CD14-positive monocyte (primary cell): Measurements from ENCODE around the gene ABCC12. TPM values are rescaled to one million over a fixed set of nuclear protein-coding genes. Genes with fewer than 3 reads are reported as not detected.

Experiments used
- DNase-seq, 3 donors: peaks; one replicate each; pipeline ENCODE4 v3.0.0-alpha.2; 2011 to 2022
- H2AFZ ChIP-seq: 2 replicates; pipeline ENCODE4 v1.6.0; 2012; ENCODE audit warnings: mild to moderate bottlenecking, low read depth, low read length, inconsistent platforms; ENCODE audit not compliant: insufficient read depth, poor library complexity, severe bottlenecking
- H3K27ac ChIP-seq, 2 donors: 1 replicate in 1 of 2; 2 replicates in 1 of 2; pipeline ENCODE4 v1.5.1; 2012 to 2013; ENCODE audit warnings: low read length in 2 of 2, control low read depth in 1 of 2, inconsistent platforms in 1 of 2, low read depth in 1 of 2, mild to moderate bottlenecking in 1 of 2
- H3K27me3 ChIP-seq, 2 donors: one replicate each; pipeline versions ENCODE4 v1.6.0 to v1.6.1; 2011 to 2013; ENCODE audit warnings: low read length in 2 of 2; ENCODE audit not compliant: control insufficient read depth in 2 of 2, insufficient read depth in 2 of 2
- H3K36me3 ChIP-seq, 2 donors: replicated peaks in 1 of 2; 1 replicate in 1 of 2; 2 replicates in 1 of 2; pipeline versions ENCODE4 v1.5.1 to v1.6.1; 2012 to 2013; ENCODE audit warnings: low read length in 2 of 2, control low read depth in 1 of 2, inconsistent platforms in 1 of 2, mild to moderate bottlenecking in 1 of 2; ENCODE audit not compliant: insufficient read depth in 2 of 2, control insufficient read depth in 1 of 2
- H3K4me1 ChIP-seq, 2 donors: 1 replicate in 1 of 2; 2 replicates in 1 of 2; pipeline versions ENCODE4 v1.5.1 to v1.6.1; 2012 to 2013; ENCODE audit warnings: low read length in 2 of 2, control low read depth in 1 of 2, inconsistent platforms in 1 of 2, mild to moderate bottlenecking in 1 of 2, moderate library complexity in 1 of 2; ENCODE audit not compliant: insufficient read depth in 2 of 2, control insufficient read depth in 1 of 2
- H3K4me2 ChIP-seq: replicated peaks from 2 replicates; pipeline ENCODE3; 2012; ENCODE audit warnings: low read length, moderate library complexity, mild to moderate bottlenecking; ENCODE audit not compliant: poor library complexity, severe bottlenecking; ENCODE audit errors: extremely low read depth
- H3K4me3 ChIP-seq, 3 experiments: fragments of 200-600 bp in 1 of 3; sonication (generic) in 1 of 3; replicated peaks in 1 of 3; 1 replicate in 2 of 3; 2 replicates in 1 of 3; pipeline ENCODE4 v1.5.1; 2011 to 2013; ENCODE audit warnings: low read length in 3 of 3, mild to moderate bottlenecking in 3 of 3, control low read depth in 2 of 3, low read depth in 2 of 3, inconsistent platforms in 1 of 3, moderate library complexity in 1 of 3
- H3K79me2 ChIP-seq: 2 replicates; pipeline ENCODE4 v1.6.0; 2012; ENCODE audit warnings: mild to moderate bottlenecking, control low read depth, inconsistent platforms, low read length, moderate library complexity; ENCODE audit not compliant: insufficient read depth
- H3K9ac ChIP-seq: 2 replicates; pipeline ENCODE4 v1.6.0; 2017; ENCODE audit warnings: low read length, mild to moderate bottlenecking; ENCODE audit not compliant: insufficient read depth, poor library complexity, severe bottlenecking
- H3K9me3 ChIP-seq, 2 donors: replicated peaks in 1 of 2; 1 replicate in 1 of 2; 2 replicates in 1 of 2; pipeline versions ENCODE4 v1.5.1 to v1.6.1; 2012 to 2013; ENCODE audit warnings: low read length in 2 of 2, control low read depth in 1 of 2; ENCODE audit not compliant: control insufficient read depth in 1 of 2, insufficient read depth in 1 of 2
- H4K20me1 ChIP-seq: 2 replicates; pipeline ENCODE4 v1.6.0; 2012; ENCODE audit warnings: mild to moderate bottlenecking, low read length, control low read depth, moderate library complexity; ENCODE audit not compliant: insufficient read depth
- H3K27ac Mint-ChIP-seq, 7 donors: one replicate each; pipeline ENCODE4 v1.8.0; 2020; ENCODE audit warnings: mild to moderate bottlenecking in 7 of 7, mixed read lengths in 7 of 7, moderate library complexity in 6 of 7, inconsistent platforms in 2 of 7
- H3K27me3 Mint-ChIP-seq, 3 donors: one replicate each; pipeline ENCODE4 v1.8.0; 2021 to 2022; ENCODE audit warnings: low read depth in 3 of 3, mild to moderate bottlenecking in 3 of 3, mixed read lengths in 3 of 3, moderate library complexity in 3 of 3, inconsistent platforms in 1 of 3
- H3K36me3 Mint-ChIP-seq, 2 donors: one replicate each; pipeline ENCODE4 v1.8.0; 2020; ENCODE audit warnings: mixed read lengths in 2 of 2, inconsistent platforms in 1 of 2, mild to moderate bottlenecking in 1 of 2
- H3K4me1 Mint-ChIP-seq: one replicate; pipeline ENCODE4 v1.8.0; 2020; ENCODE audit warnings: mild to moderate bottlenecking, mixed read lengths
- H3K4me3 Mint-ChIP-seq, 2 donors: one replicate each; pipeline ENCODE4 v1.8.0; 2020; ENCODE audit warnings: mild to moderate bottlenecking in 2 of 2, mixed read lengths in 2 of 2, moderate library complexity in 1 of 2
- H3K9me3 Mint-ChIP-seq, 7 donors: one replicate each; pipeline ENCODE4 v1.8.0; 2020 to 2022; ENCODE audit warnings: mixed read lengths in 7 of 7, mild to moderate bottlenecking in 6 of 7, moderate library complexity in 6 of 7, inconsistent platforms in 2 of 7
- WGBS: methylation state at CpG from one replicate; pipeline ENCODE4 v1.1.5; 2013; ENCODE audit warnings: missing lambda C conversion rate; ENCODE audit not compliant: insufficient coverage; 5-methylcytosine and 5-hydroxymethylcytosine counted together
- intact Hi-C, 2 donors: fragments of 100-400 bp; cut with micrococcal nuclease; formaldehyde crosslinking; loops; one replicate each; pipeline versions ENCODE4 v1.15.0 to v1.15.1; 2023
- polyA plus RNA-seq, 3 donors: library from polyadenylated mRNA; depleted of rRNA in 1 of 3; unstranded in 2 of 3; stranded (reverse) in 1 of 3; fragments of 300-500 nt in 2 of 3; fragments of >200 nt in 1 of 3; fragmentation: Illumina TruSeq in 2 of 3; gene quantifications; 1 replicate in 2 of 3; 2 replicates in 1 of 3; pipeline ENCODE4 v1.2.3, GENCODE V29; 2012 to 2021
- TF ChIP-seq, protein P1 (sequence below): fragments of 200-600 bp; IDR thresholded peaks from one replicate; pipeline ENCODE4 v1.8.0; 2022; ENCODE audit warnings: antibody characterized with exemption, mild to moderate bottlenecking

Gene ABCC12
- polyA plus RNA-seq, 3 donors: not detected

- Mint-ChIP-seq H3K4me1 (no peaks in the 10 kb centered on the region), H3K9me3 (no peaks in the 10 kb centered on the region), H3K36me3 (no peaks in the 10 kb centered on the region), H3K4me3 (no peak overlapping the region), H3K27me3 (peaks cover 2 to 14% (median 7%) of the 10 kb centered on the region in 3 donors), H3K27ac (no peak overlapping the region)
- intact Hi-C loops: no loop called here
- Histone ChIP-seq H3K4me1 (no peaks in the 10 kb centered on the region), H3K9me3 (no peaks in the 10 kb centered on the region), H3K9ac (no peak overlapping the region), H2AFZ (no peak overlapping the region), H3K36me3 (no peaks in the 10 kb centered on the region), H4K20me1 (no peaks in the 10 kb centered on the region), H3K27me3 (no peaks in the 10 kb centered on the region), H3K4me3 (no peak overlapping the region), H3K4me2 (no peak overlapping the region), H3K27ac (no peak overlapping the region), H3K79me2 (no peaks in the 10 kb centered on the region)
- 100% methylated on average over 3 of the region's 9 CpGs for WGBS
- TF ChIP-seq, protein P1, sequence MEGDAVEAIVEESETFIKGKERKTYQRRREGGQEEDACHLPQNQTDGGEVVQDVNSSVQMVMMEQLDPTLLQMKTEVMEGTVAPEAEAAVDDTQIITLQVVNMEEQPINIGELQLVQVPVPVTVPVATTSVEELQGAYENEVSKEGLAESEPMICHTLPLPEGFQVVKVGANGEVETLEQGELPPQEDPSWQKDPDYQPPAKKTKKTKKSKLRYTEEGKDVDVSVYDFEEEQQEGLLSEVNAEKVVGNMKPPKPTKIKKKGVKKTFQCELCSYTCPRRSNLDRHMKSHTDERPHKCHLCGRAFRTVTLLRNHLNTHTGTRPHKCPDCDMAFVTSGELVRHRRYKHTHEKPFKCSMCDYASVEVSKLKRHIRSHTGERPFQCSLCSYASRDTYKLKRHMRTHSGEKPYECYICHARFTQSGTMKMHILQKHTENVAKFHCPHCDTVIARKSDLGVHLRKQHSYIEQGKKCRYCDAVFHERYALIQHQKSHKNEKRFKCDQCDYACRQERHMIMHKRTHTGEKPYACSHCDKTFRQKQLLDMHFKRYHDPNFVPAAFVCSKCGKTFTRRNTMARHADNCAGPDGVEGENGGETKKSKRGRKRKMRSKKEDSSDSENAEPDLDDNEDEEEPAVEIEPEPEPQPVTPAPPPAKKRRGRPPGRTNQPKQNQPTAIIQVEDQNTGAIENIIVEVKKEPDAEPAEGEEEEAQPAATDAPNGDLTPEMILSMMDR: no peak
- no peak for DNase-seq
Measured at GRCh38 chr16:48109475-48109874, 46.3 kb downstream of the ABCC12 start.

DNA sequence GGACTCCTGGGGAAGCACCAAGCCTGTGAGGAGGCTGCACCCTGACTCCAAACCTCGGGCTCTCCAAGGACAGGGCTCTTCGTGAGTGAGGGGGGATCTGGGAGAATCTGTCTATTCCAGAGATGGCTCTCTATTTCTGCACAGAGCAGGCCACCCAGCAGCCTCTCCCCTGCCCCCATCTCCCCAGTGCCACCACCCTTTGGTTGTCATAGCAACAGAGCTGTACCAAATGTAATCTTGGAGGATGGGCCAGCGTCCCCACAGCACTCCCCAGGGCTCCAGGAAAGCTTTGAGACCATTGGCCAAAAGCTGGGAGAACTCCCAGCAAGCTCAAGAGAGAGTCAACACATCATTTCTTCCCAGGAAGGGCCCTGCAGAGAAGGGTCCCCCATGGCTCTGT, 49.3 kb downstream of the ABCC12 start:
- Histone ChIP-seq H3K27ac (no peak overlapping the region), H3K4me3 (no peak overlapping the region), H3K4me2 (no peak overlapping the region), H4K20me1 (no peaks in the 10 kb centered on the region), H3K9me3 (no peaks in the 10 kb centered on the region), H3K9ac (no peak overlapping the region), H3K79me2 (no peaks in the 10 kb centered on the region), H2AFZ (no peak overlapping the region), H3K27me3 (no peaks in the 10 kb centered on the region), H3K36me3 (no peaks in the 10 kb centered on the region), H3K4me1 (no peaks in the 10 kb centered on the region)
- Mint-ChIP-seq H3K36me3 (no peaks in the 10 kb centered on the region), H3K27me3 (peaks cover 1 to 12% (median 5%) of the 10 kb centered on the region in 3 donors), H3K27ac (no peak overlapping the region), H3K4me1 (no peaks in the 10 kb centered on the region), H3K4me3 (no peak overlapping the region), H3K9me3 (peaks cover 0 to 2% (median 0%) of the 10 kb centered on the region in 7 donors)
- intact Hi-C loops: no loop called here
- TF ChIP-seq, protein P1: no peak
- DNase-seq: no peak
- WGBS: 50% methylated on average over 1 of the region's 3 CpGs

Other genes with a start within 250 kb of the ABCC12 start
- gene LONP2, start 88.3 kb upstream of the ABCC12 start, polyA plus RNA-seq: 10 to 100 TPM; 21.5 to 35.6 (median 26.0) TPM
- under 1 TPM in 1 of 3 donors, not detected in 2; 0.03 TPM for gene ABCC11, start 91.5 kb upstream of the ABCC12 start, polyA plus RNA-seq
- 10 to 100 TPM in 1 of 3 donors, 1 to 10 TPM in 2; 4.9 to 11.8 (median 5.6) TPM for gene SIAH1, start 229.4 kb upstream of the ABCC12 start, polyA plus RNA-seq